Prostate gland (tissue), 2 donors: ENCODE measurements around the gene CCT7.

Source experiments
- CTCF ChIP-seq, 4 experiments: fragments of 200-600 bp in 2 of 4; fragments of 450-650 bp in 2 of 4; sonication (generic) in 2 of 4; IDR thresholded peaks; 1 replicate in 3 of 4; 2 replicates in 1 of 4; pipeline ENCODE4 v1.5.1; 2016 to 2019; ENCODE audit warnings: antibody characterized with exemption in 4 of 4, mild to moderate bottlenecking in 2 of 4, moderate library complexity in 2 of 4
- POLR2A ChIP-seq: fragments of 450-650 bp; IDR thresholded peaks from one replicate; pipeline ENCODE4 v1.6.1; 2016; ENCODE audit warnings: antibody characterized with exemption, mild to moderate bottlenecking

GRCh38 chr2:73281244-73281643 is 47.1 kb downstream of the CCT7 start:
- TF ChIP-seq POLR2A (no peak), CTCF (IDR thresholded peaks at IDR 0.05) (no peak)
